Measurements from ENCODE around the gene AGAP3. TPM values are rescaled to one million over a fixed set of nuclear protein-coding genes. Genes with fewer than 3 reads are reported as not detected.

The AGAP3 gene
- polyA plus RNA-seq, 3 donors: 6.4 to 133 (median 6.8) TPM

DNA sequence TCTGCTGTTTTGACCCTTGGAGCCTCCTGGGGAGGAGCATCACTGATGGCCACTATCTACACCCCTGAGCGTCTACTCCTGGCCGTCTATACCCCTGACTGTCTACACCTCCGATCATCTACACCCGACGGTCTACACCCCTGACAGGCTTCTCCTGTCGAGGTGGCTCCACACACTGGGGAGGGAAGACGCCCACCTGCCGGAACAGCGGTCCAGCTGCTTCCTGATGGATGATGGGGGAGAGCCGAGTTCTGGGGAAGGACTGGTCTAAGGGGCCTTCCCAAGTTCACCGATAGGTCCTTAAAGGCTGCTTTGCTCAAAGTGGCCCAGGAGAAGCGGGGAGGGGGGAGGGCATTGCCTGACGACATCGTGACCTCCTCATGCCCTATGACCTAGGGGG is 41.9 kb downstream of the AGAP3 start:
- H3K4me1 Mint-ChIP-seq: no peaks in the 10 kb centered on the region
- Histone ChIP-seq H3K36me3 (replicated peaks in 1 of 2; ENCODE audit: control insufficient read depth in 1 of 2, insufficient read depth in 2 of 2, low read length in 2 of 2) (peaks cover 45 to 89% of the 10 kb centered on the region in 2 donors), H3K4me1 (ENCODE audit: control insufficient read depth in 1 of 2, insufficient read depth in 2 of 2, low read length in 2 of 2) (no peaks in the 10 kb centered on the region), H2AFZ (ENCODE audit: insufficient read depth, low read depth, low read length, poor library complexity, severe bottlenecking) (no peak overlapping the region), H3K9me3 (replicated peaks in 1 of 2; ENCODE audit: control insufficient read depth in 1 of 2, insufficient read depth in 1 of 2, low read length in 2 of 2) (no peaks in the 10 kb centered on the region), H3K4me3 (replicated peaks in 1 of 3; ENCODE audit: low read depth in 2 of 3, low read length in 3 of 3) (no peak overlapping the region), H3K4me2 (replicated peaks; ENCODE audit: extremely low read depth, low read length, poor library complexity, severe bottlenecking) (no peak overlapping the region), H3K27me3 (ENCODE audit: control insufficient read depth in 2 of 2, insufficient read depth in 2 of 2, low read length in 2 of 2) (no peaks in the 10 kb centered on the region), H3K79me2 (ENCODE audit: insufficient read depth, low read length) (no peaks in the 10 kb centered on the region), H3K27ac (ENCODE audit: low read depth in 1 of 2, low read length in 2 of 2) (no peak overlapping the region), H3K9ac (ENCODE audit: insufficient read depth, low read length, poor library complexity, severe bottlenecking) (no peak overlapping the region), H4K20me1 (ENCODE audit: insufficient read depth, low read length) (peaks cover 59% of the 10 kb centered on the region)
- H3K27me3 Mint-ChIP-seq (ENCODE audit: low read depth in 3 of 3): peaks cover 2 to 15% (median 3%) of the 10 kb centered on the region in 3 donors
- peaks cover 61 to 77% of the 10 kb centered on the region in 2 donors for H3K36me3 Mint-ChIP-seq
- DNase-seq: no peak
- no peak overlapping the region for H3K27ac Mint-ChIP-seq
- TF ChIP-seq, protein P1, sequence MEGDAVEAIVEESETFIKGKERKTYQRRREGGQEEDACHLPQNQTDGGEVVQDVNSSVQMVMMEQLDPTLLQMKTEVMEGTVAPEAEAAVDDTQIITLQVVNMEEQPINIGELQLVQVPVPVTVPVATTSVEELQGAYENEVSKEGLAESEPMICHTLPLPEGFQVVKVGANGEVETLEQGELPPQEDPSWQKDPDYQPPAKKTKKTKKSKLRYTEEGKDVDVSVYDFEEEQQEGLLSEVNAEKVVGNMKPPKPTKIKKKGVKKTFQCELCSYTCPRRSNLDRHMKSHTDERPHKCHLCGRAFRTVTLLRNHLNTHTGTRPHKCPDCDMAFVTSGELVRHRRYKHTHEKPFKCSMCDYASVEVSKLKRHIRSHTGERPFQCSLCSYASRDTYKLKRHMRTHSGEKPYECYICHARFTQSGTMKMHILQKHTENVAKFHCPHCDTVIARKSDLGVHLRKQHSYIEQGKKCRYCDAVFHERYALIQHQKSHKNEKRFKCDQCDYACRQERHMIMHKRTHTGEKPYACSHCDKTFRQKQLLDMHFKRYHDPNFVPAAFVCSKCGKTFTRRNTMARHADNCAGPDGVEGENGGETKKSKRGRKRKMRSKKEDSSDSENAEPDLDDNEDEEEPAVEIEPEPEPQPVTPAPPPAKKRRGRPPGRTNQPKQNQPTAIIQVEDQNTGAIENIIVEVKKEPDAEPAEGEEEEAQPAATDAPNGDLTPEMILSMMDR (IDR thresholded peaks at IDR 0.05): no peak
- WGBS (ENCODE audit: insufficient coverage): 85% methylated on average over 8 of the region's 14 CpGs
- intact Hi-C loops (cut with micrococcal nuclease): no loop called here
- H3K9me3 Mint-ChIP-seq: peaks cover 0 to 2% (median 0%) of the 10 kb centered on the region in 7 donors
- H3K4me3 Mint-ChIP-seq: no peak overlapping the region

DNA sequence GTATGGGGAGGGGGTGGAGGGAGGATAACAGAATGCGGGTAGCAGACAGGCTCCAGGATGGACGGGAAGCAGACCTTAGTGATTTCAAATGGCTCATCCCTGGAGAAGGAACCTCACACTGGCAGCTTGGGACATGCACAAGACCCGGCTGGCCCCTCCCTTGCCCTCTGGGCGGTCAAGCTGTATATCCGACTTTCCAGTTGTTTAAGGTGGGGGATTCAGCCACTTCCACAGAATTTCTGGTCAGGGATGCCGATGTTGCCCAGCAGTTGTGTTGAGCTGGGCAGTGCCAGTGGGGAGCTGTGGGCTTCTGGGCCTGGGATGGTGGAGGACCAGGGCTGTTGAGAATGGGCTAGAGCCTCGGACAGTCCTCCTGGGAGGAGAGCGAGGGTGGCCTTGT is 42.4 kb downstream of the AGAP3 start:
- intact Hi-C loops (cut with micrococcal nuclease): no loop called here
- Mint-ChIP-seq H3K9me3 (no peaks in the 10 kb centered on the region), H3K4me1 (no peaks in the 10 kb centered on the region), H3K36me3 (peaks cover 58 to 71% of the 10 kb centered on the region in 2 donors), H3K4me3 (no peak overlapping the region), H3K27me3 (ENCODE audit: low read depth in 3 of 3) (peaks cover 2 to 12% (median 3%) of the 10 kb centered on the region in 3 donors), H3K27ac (no peak overlapping the region)
- H4K20me1 ChIP-seq (ENCODE audit: insufficient read depth, low read length): peaks cover 53% of the 10 kb centered on the region
- H3K27me3 ChIP-seq (ENCODE audit: control insufficient read depth in 2 of 2, insufficient read depth in 2 of 2, low read length in 2 of 2): no peaks in the 10 kb centered on the region
- H3K79me2 ChIP-seq (ENCODE audit: insufficient read depth, low read length): no peaks in the 10 kb centered on the region
- no peak overlapping the region for H3K27ac ChIP-seq (ENCODE audit: low read depth in 1 of 2, low read length in 2 of 2)
- peaks cover 39 to 87% of the 10 kb centered on the region in 2 donors for H3K36me3 ChIP-seq (replicated peaks in 1 of 2; ENCODE audit: control insufficient read depth in 1 of 2, insufficient read depth in 2 of 2, low read length in 2 of 2)
- TF ChIP-seq, protein P1 (IDR thresholded peaks at IDR 0.05): no peak
- no peak overlapping the region for H3K4me2 ChIP-seq (replicated peaks; ENCODE audit: extremely low read depth, low read length, poor library complexity, severe bottlenecking)
- H3K4me3 ChIP-seq (replicated peaks in 1 of 3; ENCODE audit: low read depth in 2 of 3, low read length in 3 of 3): no peak overlapping the region
- 78% methylated on average over 7 of the region's 8 CpGs for WGBS (ENCODE audit: insufficient coverage)
- H3K9me3 ChIP-seq (replicated peaks in 1 of 2; ENCODE audit: control insufficient read depth in 1 of 2, insufficient read depth in 1 of 2, low read length in 2 of 2): no peaks in the 10 kb centered on the region
- DNase-seq: no peak
- no peak overlapping the region for H3K9ac ChIP-seq (ENCODE audit: insufficient read depth, low read length, poor library complexity, severe bottlenecking)
- no peaks in the 10 kb centered on the region for H3K4me1 ChIP-seq (ENCODE audit: control insufficient read depth in 1 of 2, insufficient read depth in 2 of 2, low read length in 2 of 2)
- no peak overlapping the region for H2AFZ ChIP-seq (ENCODE audit: insufficient read depth, low read depth, low read length, poor library complexity, severe bottlenecking)

Data from CD14-positive monocyte (primary cell).